GM23338 (cell line): ENCODE data around the gene AMBP. TPM values are rescaled to one million over a fixed set of nuclear protein-coding genes. Genes with fewer than 3 reads are reported as not detected.

Experiments used
- ATAC-seq: fragments of 200-7000 bp; cut with Tn5 transposase; 3 replicates; pipeline ENCODE4 v1.9.1; 2020
- DNase-seq: peaks from one replicate; pipeline ENCODE4 v3.0.0-alpha.2; 2015; ENCODE audit warnings: low spot score
- H2AFZ ChIP-seq: fragments of 200-600 bp; sonication (generic); 2 replicates; pipeline ENCODE4 v1.8.0; 2016; ENCODE audit warnings: antibody characterized with exemption, mild to moderate bottlenecking, moderate library complexity
- H3F3A ChIP-seq: fragments of 200-600 bp; sonication (generic); replicated peaks from 2 replicates; pipeline ENCODE4 v1.8.0; 2017; ENCODE audit warnings: antibody characterized with exemption, mixed run types, low read depth
- H3K27ac ChIP-seq: fragments of 200-600 bp; sonication (generic); 2 replicates; pipeline ENCODE4 v1.6.1; 2016; ENCODE audit warnings: low read depth
- H3K27me3 ChIP-seq: fragments of 200-600 bp; sonication (generic); 2 replicates; pipeline ENCODE4 v1.8.0; 2016; ENCODE audit warnings: mild to moderate bottlenecking, mixed run types, moderate library complexity; ENCODE audit not compliant: insufficient read depth
- H3K36me3 ChIP-seq: fragments of 200-600 bp; sonication (generic); 2 replicates; pipeline ENCODE4 v1.8.0; 2016; ENCODE audit warnings: mild to moderate bottlenecking; ENCODE audit not compliant: insufficient read depth
- H3K4me1 ChIP-seq: fragments of 200-600 bp; sonication (generic); 2 replicates; pipeline ENCODE4 v1.8.0; 2016; ENCODE audit warnings: mild to moderate bottlenecking, moderate library complexity; ENCODE audit not compliant: insufficient read depth
- H3K4me2 ChIP-seq: fragments of 200-600 bp; sonication (generic); 2 replicates; pipeline ENCODE4 v1.7.1; 2017; ENCODE audit warnings: mixed run types
- H3K4me3 ChIP-seq: fragments of 200-600 bp; sonication (generic); 2 replicates; pipeline ENCODE4 v1.6.1; 2016; ENCODE audit warnings: mixed run types
- H3K79me2 ChIP-seq: fragments of 200-600 bp; sonication (generic); replicated peaks from 2 replicates; pipeline ENCODE4 v1.8.0; 2017; ENCODE audit warnings: mild to moderate bottlenecking; ENCODE audit not compliant: insufficient read depth
- H3K9me2 ChIP-seq: fragments of 200-600 bp; sonication (generic); 2 replicates; pipeline ENCODE4 v1.8.0; 2017; ENCODE audit not compliant: insufficient read depth
- H4K20me1 ChIP-seq: fragments of 200-600 bp; sonication (generic); replicated peaks from 2 replicates; pipeline ENCODE4 v1.8.0; 2017; ENCODE audit warnings: mild to moderate bottlenecking; ENCODE audit not compliant: insufficient read depth
- H3K27ac Mint-ChIP-seq: 2 replicates; pipeline ENCODE4 v1.8.0; 2020; ENCODE audit warnings: inconsistent platforms, mild to moderate bottlenecking, moderate library complexity, mixed read lengths
- H3K27me3 Mint-ChIP-seq: 3 replicates; pipeline ENCODE4 v1.8.0; 2022; ENCODE audit warnings: low read depth, mild to moderate bottlenecking, moderate library complexity, mixed read lengths, inconsistent platforms; ENCODE audit not compliant: insufficient read depth, poor library complexity
- H3K36me3 Mint-ChIP-seq: 3 replicates; pipeline ENCODE4 v1.8.0; 2021; ENCODE audit warnings: low read depth, mild to moderate bottlenecking, inconsistent platforms, moderate library complexity, mixed read lengths
- H3K4me1 Mint-ChIP-seq: 3 replicates; pipeline ENCODE4 v1.8.0; 2020; ENCODE audit warnings: mild to moderate bottlenecking, inconsistent platforms, mixed read lengths
- H3K4me3 Mint-ChIP-seq: 3 replicates; pipeline ENCODE4 v1.8.0; 2021; ENCODE audit warnings: moderate library complexity, mild to moderate bottlenecking, inconsistent platforms, mixed read lengths
- H3K9me3 Mint-ChIP-seq: 3 replicates; pipeline ENCODE4 v1.8.0; 2020; ENCODE audit warnings: moderate library complexity, mild to moderate bottlenecking, inconsistent platforms, mixed read lengths
- CREB1 ChIP-seq: fragments of 250-450 bp; sonication (Bioruptor Pico); IDR thresholded peaks from 2 replicates; pipeline ENCODE4 v1.5.0; 2020; ENCODE audit warnings: low read depth, mild to moderate bottlenecking, moderate library complexity
- EZH2 ChIP-seq: fragments of 200-600 bp; sonication (generic); IDR thresholded peaks from one replicate; pipeline ENCODE4 v1.8.0; 2017; ENCODE audit warnings: antibody characterized with exemption, mild to moderate bottlenecking, low read depth; ENCODE audit not compliant: unreplicated experiment
- EZH2phosphoT487 ChIP-seq: fragments of 200-600 bp; sonication (generic); IDR thresholded peaks from one replicate; pipeline ENCODE4 v1.8.1; 2018; ENCODE audit warnings: antibody characterized with exemption; ENCODE audit not compliant: unreplicated experiment
- JUNB ChIP-seq: IDR thresholded peaks from one replicate; pipeline ENCODE4 v1.6.1; 2016; ENCODE audit warnings: antibody characterized with exemption; ENCODE audit not compliant: unreplicated experiment
- NANOG ChIP-seq: IDR thresholded peaks from 2 replicates; pipeline ENCODE4 v1.6.1; 2016; ENCODE audit warnings: antibody characterized with exemption, borderline replicate concordance
- POLR2AphosphoS5 ChIP-seq: IDR thresholded peaks from 2 replicates; pipeline ENCODE4 v1.6.1; 2016; ENCODE audit warnings: antibody characterized with exemption, low read depth
- STAT1 ChIP-seq: IDR thresholded peaks from one replicate; pipeline ENCODE4 v1.6.1; 2016; ENCODE audit warnings: antibody characterized with exemption; ENCODE audit not compliant: unreplicated experiment
- ZNF114 ChIP-seq: fragments of 250-450 bp; sonication (Bioruptor Pico); IDR thresholded peaks from 2 replicates; pipeline ENCODE4 v1.5.0; 2020; ENCODE audit warnings: mild to moderate bottlenecking, moderate library complexity
- ZNF331 ChIP-seq: fragments of 250-450 bp; sonication (Bioruptor Pico); IDR thresholded peaks from 2 replicates; pipeline ENCODE4 v1.5.0; 2020; ENCODE audit warnings: low read depth, mild to moderate bottlenecking, moderate library complexity
- polyA plus RNA-seq: library from polyadenylated mRNA; unstranded; fragments of >200 nt; fragmentation: Nextera tagmentation; extraction: Ambion mirVana; gene quantifications from 2 replicates; pipeline ENCODE4 v1.2.1, GENCODE V29; 2016
- total RNA-seq: library from RNA; depleted of rRNA; stranded (reverse); fragments of >200 nt; shearing (Covaris generic); gene quantifications from 2 replicates; pipeline ENCODE4 v1.2.3, GENCODE V29; 2014
- TF ChIP-seq, protein P1 (sequence below), 2 experiments: fragments of 200-600 bp in 1 of 2; sonication (generic) in 1 of 2; conservative IDR thresholded peaks; 2 replicates each; pipeline versions ENCODE4 v1.5.1 to v1.6.1; 2016 to 2017; ENCODE audit warnings: antibody characterized with exemption in 2 of 2, low read depth in 2 of 2, mild to moderate bottlenecking in 2 of 2, moderate library complexity in 1 of 2
- TF ChIP-seq, protein P2 (sequence below): IDR thresholded peaks from 2 replicates; pipeline ENCODE4 v1.6.1; 2016; ENCODE audit warnings: antibody characterized with exemption
- TF ChIP-seq, protein P3 (sequence below): IDR thresholded peaks from one replicate; pipeline ENCODE4 v1.6.1; 2018; ENCODE audit warnings: antibody characterized with exemption; ENCODE audit not compliant: unreplicated experiment
- TF ChIP-seq, protein P4 (sequence below): fragments of 250-450 bp; sonication (Bioruptor Pico); IDR thresholded peaks from 2 replicates; pipeline ENCODE4 v1.5.0; 2020; ENCODE audit warnings: mild to moderate bottlenecking, moderate library complexity

Gene AMBP
- total and polyA plus RNA-seq, 2 experiments from 2014 or later = 1.3 to 2.0 TPM

DNA sequence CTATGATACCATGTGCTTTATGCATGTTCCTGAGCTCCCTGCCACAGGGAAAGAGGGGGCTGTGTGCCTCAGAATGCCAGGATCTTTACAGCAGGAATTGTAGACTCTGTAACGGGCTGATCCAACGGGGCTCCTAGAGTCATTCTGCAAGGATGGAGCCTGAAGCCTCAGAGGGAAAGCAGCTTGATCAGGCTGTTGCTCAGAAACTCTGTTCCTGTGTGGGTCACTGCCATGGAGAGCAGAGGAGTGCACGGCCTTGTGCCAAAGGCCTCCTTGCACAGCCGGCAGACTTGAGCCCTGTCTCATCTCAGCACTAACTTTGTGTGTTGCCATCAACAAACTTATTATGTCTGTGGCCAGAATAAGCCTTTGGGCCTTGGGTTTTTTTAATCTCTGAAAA, 51.8 kb downstream of the AMBP start:
- H3K36me3 ChIP-seq = no peaks in the 10 kb centered on the region; the same call in 1 of the 2 replicates
- no peaks in the 10 kb centered on the region for H3K9me2 ChIP-seq
- H3K9me3 Mint-ChIP-seq = peaks cover 15% of the 10 kb centered on the region
- no peak overlapping the region for H3K27ac ChIP-seq
- H3K36me3 Mint-ChIP-seq = peaks cover 61% of the 10 kb centered on the region
- H3K27me3 Mint-ChIP-seq = peaks cover 1% of the 10 kb centered on the region
- no peaks in the 10 kb centered on the region for H3K27me3 ChIP-seq
- peaks cover 6% of the 10 kb centered on the region for H3K4me1 Mint-ChIP-seq
- H3K4me3 Mint-ChIP-seq = no peak overlapping the region
- no peak overlapping the region for H2AFZ ChIP-seq
- no peaks in the 10 kb centered on the region for H3K4me1 ChIP-seq
- H3K27ac Mint-ChIP-seq = no peak overlapping the region
- H3F3A ChIP-seq = no peaks in the 10 kb centered on the region
- H4K20me1 ChIP-seq = no peaks in the 10 kb centered on the region
- DNase-seq = no peak
- no peak overlapping the region for H3K4me3 ChIP-seq
- no peak for ATAC-seq
- H3K79me2 ChIP-seq = no peaks in the 10 kb centered on the region
- H3K4me2 ChIP-seq = no peak overlapping the region
- TF ChIP-seq, protein P1, sequence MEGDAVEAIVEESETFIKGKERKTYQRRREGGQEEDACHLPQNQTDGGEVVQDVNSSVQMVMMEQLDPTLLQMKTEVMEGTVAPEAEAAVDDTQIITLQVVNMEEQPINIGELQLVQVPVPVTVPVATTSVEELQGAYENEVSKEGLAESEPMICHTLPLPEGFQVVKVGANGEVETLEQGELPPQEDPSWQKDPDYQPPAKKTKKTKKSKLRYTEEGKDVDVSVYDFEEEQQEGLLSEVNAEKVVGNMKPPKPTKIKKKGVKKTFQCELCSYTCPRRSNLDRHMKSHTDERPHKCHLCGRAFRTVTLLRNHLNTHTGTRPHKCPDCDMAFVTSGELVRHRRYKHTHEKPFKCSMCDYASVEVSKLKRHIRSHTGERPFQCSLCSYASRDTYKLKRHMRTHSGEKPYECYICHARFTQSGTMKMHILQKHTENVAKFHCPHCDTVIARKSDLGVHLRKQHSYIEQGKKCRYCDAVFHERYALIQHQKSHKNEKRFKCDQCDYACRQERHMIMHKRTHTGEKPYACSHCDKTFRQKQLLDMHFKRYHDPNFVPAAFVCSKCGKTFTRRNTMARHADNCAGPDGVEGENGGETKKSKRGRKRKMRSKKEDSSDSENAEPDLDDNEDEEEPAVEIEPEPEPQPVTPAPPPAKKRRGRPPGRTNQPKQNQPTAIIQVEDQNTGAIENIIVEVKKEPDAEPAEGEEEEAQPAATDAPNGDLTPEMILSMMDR (conservative IDR thresholded peaks at IDR 0.05; ENCODE audit: low read depth in 2 of 2) = no peak
- no peak for TF ChIP-seq ZNF331 (CRISPR knock-in tag)
- no peak for TF ChIP-seq POLR2AphosphoS5
- TF ChIP-seq, protein P2, sequence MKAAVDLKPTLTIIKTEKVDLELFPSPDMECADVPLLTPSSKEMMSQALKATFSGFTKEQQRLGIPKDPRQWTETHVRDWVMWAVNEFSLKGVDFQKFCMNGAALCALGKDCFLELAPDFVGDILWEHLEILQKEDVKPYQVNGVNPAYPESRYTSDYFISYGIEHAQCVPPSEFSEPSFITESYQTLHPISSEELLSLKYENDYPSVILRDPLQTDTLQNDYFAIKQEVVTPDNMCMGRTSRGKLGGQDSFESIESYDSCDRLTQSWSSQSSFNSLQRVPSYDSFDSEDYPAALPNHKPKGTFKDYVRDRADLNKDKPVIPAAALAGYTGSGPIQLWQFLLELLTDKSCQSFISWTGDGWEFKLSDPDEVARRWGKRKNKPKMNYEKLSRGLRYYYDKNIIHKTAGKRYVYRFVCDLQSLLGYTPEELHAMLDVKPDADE = no peak
- TF ChIP-seq ZNF114 (CRISPR knock-in tag) = no peak
- no peak for TF ChIP-seq NANOG
- TF ChIP-seq STAT1 = no peak
- TF ChIP-seq, protein P3, sequence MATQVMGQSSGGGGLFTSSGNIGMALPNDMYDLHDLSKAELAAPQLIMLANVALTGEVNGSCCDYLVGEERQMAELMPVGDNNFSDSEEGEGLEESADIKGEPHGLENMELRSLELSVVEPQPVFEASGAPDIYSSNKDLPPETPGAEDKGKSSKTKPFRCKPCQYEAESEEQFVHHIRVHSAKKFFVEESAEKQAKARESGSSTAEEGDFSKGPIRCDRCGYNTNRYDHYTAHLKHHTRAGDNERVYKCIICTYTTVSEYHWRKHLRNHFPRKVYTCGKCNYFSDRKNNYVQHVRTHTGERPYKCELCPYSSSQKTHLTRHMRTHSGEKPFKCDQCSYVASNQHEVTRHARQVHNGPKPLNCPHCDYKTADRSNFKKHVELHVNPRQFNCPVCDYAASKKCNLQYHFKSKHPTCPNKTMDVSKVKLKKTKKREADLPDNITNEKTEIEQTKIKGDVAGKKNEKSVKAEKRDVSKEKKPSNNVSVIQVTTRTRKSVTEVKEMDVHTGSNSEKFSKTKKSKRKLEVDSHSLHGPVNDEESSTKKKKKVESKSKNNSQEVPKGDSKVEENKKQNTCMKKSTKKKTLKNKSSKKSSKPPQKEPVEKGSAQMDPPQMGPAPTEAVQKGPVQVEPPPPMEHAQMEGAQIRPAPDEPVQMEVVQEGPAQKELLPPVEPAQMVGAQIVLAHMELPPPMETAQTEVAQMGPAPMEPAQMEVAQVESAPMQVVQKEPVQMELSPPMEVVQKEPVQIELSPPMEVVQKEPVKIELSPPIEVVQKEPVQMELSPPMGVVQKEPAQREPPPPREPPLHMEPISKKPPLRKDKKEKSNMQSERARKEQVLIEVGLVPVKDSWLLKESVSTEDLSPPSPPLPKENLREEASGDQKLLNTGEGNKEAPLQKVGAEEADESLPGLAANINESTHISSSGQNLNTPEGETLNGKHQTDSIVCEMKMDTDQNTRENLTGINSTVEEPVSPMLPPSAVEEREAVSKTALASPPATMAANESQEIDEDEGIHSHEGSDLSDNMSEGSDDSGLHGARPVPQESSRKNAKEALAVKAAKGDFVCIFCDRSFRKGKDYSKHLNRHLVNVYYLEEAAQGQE = no peak
- no peak for TF ChIP-seq EZH2
- TF ChIP-seq, protein P4, sequence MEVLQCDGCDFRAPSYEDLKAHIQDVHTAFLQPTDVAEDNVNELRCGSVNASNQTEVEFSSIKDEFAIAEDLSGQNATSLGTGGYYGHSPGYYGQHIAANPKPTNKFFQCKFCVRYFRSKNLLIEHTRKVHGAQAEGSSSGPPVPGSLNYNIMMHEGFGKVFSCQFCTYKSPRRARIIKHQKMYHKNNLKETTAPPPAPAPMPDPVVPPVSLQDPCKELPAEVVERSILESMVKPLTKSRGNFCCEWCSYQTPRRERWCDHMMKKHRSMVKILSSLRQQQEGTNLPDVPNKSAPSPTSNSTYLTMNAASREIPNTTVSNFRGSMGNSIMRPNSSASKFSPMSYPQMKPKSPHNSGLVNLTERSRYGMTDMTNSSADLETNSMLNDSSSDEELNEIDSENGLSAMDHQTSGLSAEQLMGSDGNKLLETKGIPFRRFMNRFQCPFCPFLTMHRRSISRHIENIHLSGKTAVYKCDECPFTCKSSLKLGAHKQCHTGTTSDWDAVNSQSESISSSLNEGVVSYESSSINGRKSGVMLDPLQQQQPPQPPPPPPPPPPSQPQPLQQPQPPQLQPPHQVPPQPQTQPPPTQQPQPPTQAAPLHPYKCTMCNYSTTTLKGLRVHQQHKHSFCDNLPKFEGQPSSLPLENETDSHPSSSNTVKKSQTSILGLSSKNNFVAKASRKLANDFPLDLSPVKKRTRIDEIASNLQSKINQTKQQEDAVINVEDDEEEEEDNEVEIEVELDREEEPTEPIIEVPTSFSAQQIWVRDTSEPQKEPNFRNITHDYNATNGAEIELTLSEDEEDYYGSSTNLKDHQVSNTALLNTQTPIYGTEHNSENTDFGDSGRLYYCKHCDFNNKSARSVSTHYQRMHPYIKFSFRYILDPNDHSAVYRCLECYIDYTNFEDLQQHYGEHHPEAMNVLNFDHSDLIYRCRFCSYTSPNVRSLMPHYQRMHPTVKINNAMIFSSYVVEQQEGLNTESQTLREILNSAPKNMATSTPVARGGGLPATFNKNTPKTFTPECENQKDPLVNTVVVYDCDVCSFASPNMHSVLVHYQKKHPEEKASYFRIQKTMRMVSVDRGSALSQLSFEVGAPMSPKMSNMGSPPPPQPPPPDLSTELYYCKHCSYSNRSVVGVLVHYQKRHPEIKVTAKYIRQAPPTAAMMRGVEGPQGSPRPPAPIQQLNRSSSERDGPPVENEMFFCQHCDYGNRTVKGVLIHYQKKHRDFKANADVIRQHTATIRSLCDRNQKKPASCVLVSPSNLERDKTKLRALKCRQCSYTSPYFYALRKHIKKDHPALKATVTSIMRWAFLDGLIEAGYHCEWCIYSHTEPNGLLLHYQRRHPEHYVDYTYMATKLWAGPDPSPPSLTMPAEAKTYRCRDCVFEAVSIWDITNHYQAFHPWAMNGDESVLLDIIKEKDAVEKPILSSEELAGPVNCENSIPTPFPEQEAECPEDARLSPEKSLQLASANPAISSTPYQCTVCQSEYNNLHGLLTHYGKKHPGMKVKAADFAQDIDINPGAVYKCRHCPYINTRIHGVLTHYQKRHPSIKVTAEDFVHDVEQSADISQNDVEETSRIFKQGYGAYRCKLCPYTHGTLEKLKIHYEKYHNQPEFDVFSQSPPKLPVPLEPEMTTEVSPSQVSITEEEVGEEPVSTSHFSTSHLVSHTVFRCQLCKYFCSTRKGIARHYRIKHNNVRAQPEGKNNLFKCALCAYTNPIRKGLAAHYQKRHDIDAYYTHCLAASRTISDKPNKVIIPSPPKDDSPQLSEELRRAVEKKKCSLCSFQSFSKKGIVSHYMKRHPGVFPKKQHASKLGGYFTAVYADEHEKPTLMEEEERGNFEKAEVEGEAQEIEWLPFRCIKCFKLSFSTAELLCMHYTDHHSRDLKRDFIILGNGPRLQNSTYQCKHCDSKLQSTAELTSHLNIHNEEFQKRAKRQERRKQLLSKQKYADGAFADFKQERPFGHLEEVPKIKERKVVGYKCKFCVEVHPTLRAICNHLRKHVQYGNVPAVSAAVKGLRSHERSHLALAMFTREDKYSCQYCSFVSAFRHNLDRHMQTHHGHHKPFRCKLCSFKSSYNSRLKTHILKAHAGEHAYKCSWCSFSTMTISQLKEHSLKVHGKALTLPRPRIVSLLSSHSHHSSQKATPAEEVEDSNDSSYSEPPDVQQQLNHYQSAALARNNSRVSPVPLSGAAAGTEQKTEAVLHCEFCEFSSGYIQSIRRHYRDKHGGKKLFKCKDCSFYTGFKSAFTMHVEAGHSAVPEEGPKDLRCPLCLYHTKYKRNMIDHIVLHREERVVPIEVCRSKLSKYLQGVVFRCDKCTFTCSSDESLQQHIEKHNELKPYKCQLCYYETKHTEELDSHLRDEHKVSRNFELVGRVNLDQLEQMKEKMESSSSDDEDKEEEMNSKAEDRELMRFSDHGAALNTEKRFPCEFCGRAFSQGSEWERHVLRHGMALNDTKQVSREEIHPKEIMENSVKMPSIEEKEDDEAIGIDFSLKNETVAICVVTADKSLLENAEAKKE (CRISPR knock-in tag) = no peak
- no peak for TF ChIP-seq EZH2phosphoT487
- TF ChIP-seq JUNB = no peak
- no peak for TF ChIP-seq CREB1 (CRISPR knock-in tag)
